CD8-positive, alpha-beta memory T cell (primary cell): ENCODE measurements around the gene ZFX. TPM values are rescaled to one million over a fixed set of nuclear protein-coding genes. Genes with fewer than 3 reads are reported as not detected.
A peak's percentile ranks its signal among the peaks of the same experiment; 100 is the strongest.

Experiments
- CTCF ChIA-PET: fragments of 350-600 bp; sonication (Branson Sonifier 250); formaldehyde crosslinking; loops from one replicate; lab custom pipeline; 2021; ENCODE audit warnings: antibody characterized with exemption; lab: Charles Lee
- POLR2A ChIA-PET: fragments of 350-600 bp; sonication (Branson Sonifier 250); formaldehyde crosslinking; loops from one replicate; lab custom pipeline; 2021; ENCODE audit warnings: antibody characterized with exemption; lab: Charles Lee
- DNase-seq, 5 donors: peaks; one replicate each; pipeline versions ENCODE4 v3.0.0 to v3.0.0-alpha.2; 2020 to 2022; ENCODE audit warnings: mixed read lengths in 1 of 5
- H3K27ac ChIP-seq: one replicate; pipeline ENCODE4 v1.7.0; 2013; ENCODE audit warnings: low read depth, mild to moderate bottlenecking, low read length, moderate library complexity
- H3K27me3 ChIP-seq: 2 replicates; pipeline ENCODE4 v1.7.0; 2013; ENCODE audit warnings: low read length, mild to moderate bottlenecking; ENCODE audit not compliant: insufficient read depth, poor library complexity, severe bottlenecking
- H3K36me3 ChIP-seq: 2 replicates; pipeline ENCODE4 v1.7.0; 2013; ENCODE audit warnings: mild to moderate bottlenecking, low read length, moderate library complexity; ENCODE audit not compliant: insufficient read depth
- H3K4me1 ChIP-seq: 2 replicates; pipeline ENCODE4 v1.7.0; 2013; ENCODE audit warnings: mild to moderate bottlenecking, low read length, moderate library complexity; ENCODE audit not compliant: insufficient read depth
- H3K4me3 ChIP-seq: 2 replicates; pipeline ENCODE4 v1.7.0; 2013; ENCODE audit warnings: mild to moderate bottlenecking, low read length
- H3K9me3 ChIP-seq: 2 replicates; pipeline ENCODE4 v1.7.0; 2013; ENCODE audit warnings: mild to moderate bottlenecking, low read length
- H3K27ac Mint-ChIP-seq, 8 donors: one replicate each; pipeline ENCODE4 v1.8.0; 2020 to 2021; ENCODE audit warnings: mixed read lengths in 8 of 8, mild to moderate bottlenecking in 6 of 8, inconsistent platforms in 3 of 8, moderate library complexity in 3 of 8
- H3K27me3 Mint-ChIP-seq, 2 donors: one replicate each; pipeline ENCODE4 v1.8.0; 2020 to 2021; ENCODE audit warnings: mixed read lengths in 2 of 2, mild to moderate bottlenecking in 1 of 2, moderate library complexity in 1 of 2
- H3K36me3 Mint-ChIP-seq, 3 donors: one replicate each; pipeline ENCODE4 v1.8.0; 2020 to 2021; ENCODE audit warnings: mixed read lengths in 3 of 3, inconsistent platforms in 1 of 3, mild to moderate bottlenecking in 1 of 3
- H3K4me1 Mint-ChIP-seq, 3 donors: one replicate each; pipeline ENCODE4 v1.8.0; 2020 to 2021; ENCODE audit warnings: mixed read lengths in 3 of 3, inconsistent platforms in 1 of 3, mild to moderate bottlenecking in 1 of 3
- H3K4me3 Mint-ChIP-seq, 7 donors: one replicate each; pipeline ENCODE4 v1.8.0; 2020 to 2021; ENCODE audit warnings: mixed read lengths in 7 of 7, mild to moderate bottlenecking in 6 of 7, moderate library complexity in 4 of 7, inconsistent platforms in 2 of 7
- H3K9me3 Mint-ChIP-seq, 5 donors: one replicate each; pipeline ENCODE4 v1.8.0; 2020 to 2022; ENCODE audit warnings: mixed read lengths in 5 of 5, mild to moderate bottlenecking in 3 of 5, moderate library complexity in 2 of 5, inconsistent platforms in 1 of 5
- polyA plus RNA-seq: library from polyadenylated mRNA; unstranded; fragments of 300-500 nt; fragmentation: Illumina TruSeq; gene quantifications from one replicate; pipeline ENCODE4 v1.2.3, GENCODE V29; 2021
- total RNA-seq, 2 experiments: library from RNA; stranded (reverse); gene quantifications; one replicate each; pipeline ENCODE4 v1.2.3, GENCODE V29; 2021

Gene ZFX
- total and polyA plus RNA-seq, 3 experiments from 2014 or later: 35.5 to 36.7 (median 36.6) TPM

GRCh38 chrX:24243692-24244091 lies 94.2 kb downstream of the ZFX start:
- peaks cover 0 to 3% of the 10 kb centered on the region in 2 donors for H3K27me3 Mint-ChIP-seq
- no peak overlapping the region for H3K27ac ChIP-seq
- H3K36me3 Mint-ChIP-seq: no peaks in the 10 kb centered on the region
- H3K4me1 ChIP-seq: no peaks in the 10 kb centered on the region
- H3K4me3 Mint-ChIP-seq: no peak overlapping the region
- DNase-seq: no peak
- no peaks in the 10 kb centered on the region for H3K9me3 Mint-ChIP-seq
- H3K4me3 ChIP-seq: no peak overlapping the region
- H3K4me1 Mint-ChIP-seq: no peaks in the 10 kb centered on the region
- POLR2A ChIA-PET: no interaction called here
- no peak overlapping the region for H3K27ac Mint-ChIP-seq
- CTCF ChIA-PET: no interaction called here
- no peaks in the 10 kb centered on the region for H3K36me3 ChIP-seq
- no peaks in the 10 kb centered on the region for H3K9me3 ChIP-seq
- H3K27me3 ChIP-seq: no peaks in the 10 kb centered on the region

- no peaks in the 10 kb centered on the region for H3K4me1 ChIP-seq
- no peak overlapping the region for H3K4me3 ChIP-seq
- H3K27me3 ChIP-seq: no peaks in the 10 kb centered on the region
- no peak overlapping the region for H3K27ac Mint-ChIP-seq
- no peak for DNase-seq
- no peaks in the 10 kb centered on the region for H3K4me1 Mint-ChIP-seq
- H3K36me3 ChIP-seq: no peaks in the 10 kb centered on the region
- H3K9me3 ChIP-seq: no peaks in the 10 kb centered on the region
- POLR2A ChIA-PET: no interaction called here
- H3K36me3 Mint-ChIP-seq: no peaks in the 10 kb centered on the region
- CTCF ChIA-PET: no interaction called here
- H3K27ac ChIP-seq: no peak overlapping the region
- no peaks in the 10 kb centered on the region for H3K9me3 Mint-ChIP-seq
- no peak overlapping the region for H3K4me3 Mint-ChIP-seq
- H3K27me3 Mint-ChIP-seq: peaks cover 0 to 3% of the 10 kb centered on the region in 2 donors
Observed at GRCh38 chrX:24245202-24245601, 95.7 kb downstream of the ZFX start.

- Mint-ChIP-seq H3K27ac (no peak overlapping the region), H3K4me1 (no peaks in the 10 kb centered on the region), H3K27me3 (peaks cover 8% of the 10 kb centered on the region in 2 donors), H3K36me3 (peaks cover 0 to 2% (median 0%) of the 10 kb centered on the region in 3 donors), H3K4me3 (no peak overlapping the region), H3K9me3 (no peaks in the 10 kb centered on the region)
- H3K36me3 ChIP-seq: no peaks in the 10 kb centered on the region
- no peak overlapping the region for H3K4me3 ChIP-seq
- ChIA-PET CTCF (no interaction called here), POLR2A (no interaction called here)
- H3K4me1 ChIP-seq: no peaks in the 10 kb centered on the region
- H3K27ac ChIP-seq: no peak overlapping the region
- H3K9me3 ChIP-seq: no peaks in the 10 kb centered on the region
- DNase-seq: no peak
- no peaks in the 10 kb centered on the region for H3K27me3 ChIP-seq
Observed at GRCh38 chrX:24248042-24248441, 98.5 kb downstream of the ZFX start.

GRCh38 chrX:24253030-24253429 lies 103.5 kb downstream of the ZFX start:
- no peak overlapping the region for H3K4me3 Mint-ChIP-seq
- Histone ChIP-seq H3K9me3 (no peaks in the 10 kb centered on the region), H3K4me1 (no peaks in the 10 kb centered on the region), H3K27me3 (no peaks in the 10 kb centered on the region), H3K27ac (no peak overlapping the region), H3K36me3 (no peaks in the 10 kb centered on the region), H3K4me3 (no peak overlapping the region)
- no peaks in the 10 kb centered on the region for H3K4me1 Mint-ChIP-seq
- peaks cover 0 to 6% (median 4%) of the 10 kb centered on the region in 3 donors for H3K36me3 Mint-ChIP-seq
- CTCF ChIA-PET: no interaction called here
- POLR2A ChIA-PET: no interaction called here
- H3K27ac Mint-ChIP-seq: no peak overlapping the region
- no peak for DNase-seq
- H3K9me3 Mint-ChIP-seq: peaks cover 0 to 2% (median 0%) of the 10 kb centered on the region in 5 donors
- peaks cover 12 to 23% of the 10 kb centered on the region in 2 donors for H3K27me3 Mint-ChIP-seq

GRCh38 chrX:24253469-24253868 lies 103.9 kb downstream of the ZFX start:
- POLR2A ChIA-PET: no interaction called here

GRCh38 chrX:24257011-24257410 lies 107.5 kb downstream of the ZFX start:
- no peaks in the 10 kb centered on the region for H3K36me3 ChIP-seq
- CTCF ChIA-PET: no interaction called here
- Mint-ChIP-seq H3K27me3 (peaks cover 4 to 27% of the 10 kb centered on the region in 2 donors), H3K4me3 (no peak overlapping the region), H3K36me3 (peaks cover 0 to 6% (median 2%) of the 10 kb centered on the region in 3 donors), H3K4me1 (peaks cover 5 to 8% (median 7%) of the 10 kb centered on the region in 3 donors), H3K27ac (no peak overlapping the region), H3K9me3 (peaks cover 0 to 2% (median 0%) of the 10 kb centered on the region in 5 donors)
- H3K4me3 ChIP-seq: no peak overlapping the region
- H3K27ac ChIP-seq: no peak overlapping the region
- POLR2A ChIA-PET: no interaction called here
- no peaks in the 10 kb centered on the region for H3K4me1 ChIP-seq
- no peaks in the 10 kb centered on the region for H3K27me3 ChIP-seq
- DNase-seq: no peak
- no peaks in the 10 kb centered on the region for H3K9me3 ChIP-seq

More at GRCh38 chrX:24253469-24253868, 103.9 kb downstream of the ZFX start:
- H3K27ac ChIP-seq: no peak overlapping the region
- Mint-ChIP-seq H3K27me3 (peaks cover 12 to 23% of the 10 kb centered on the region in 2 donors), H3K27ac (no peak overlapping the region), H3K4me1 (no peaks in the 10 kb centered on the region), H3K4me3 (no peak overlapping the region), H3K36me3 (peaks cover 0 to 6% (median 4%) of the 10 kb centered on the region in 3 donors), H3K9me3 (peaks cover 0 to 2% (median 0%) of the 10 kb centered on the region in 5 donors)
- no peaks in the 10 kb centered on the region for H3K9me3 ChIP-seq
- H3K4me1 ChIP-seq: no peaks in the 10 kb centered on the region
- no peak overlapping the region for H3K4me3 ChIP-seq
- DNase-seq: no peak
- no peaks in the 10 kb centered on the region for H3K36me3 ChIP-seq
- CTCF ChIA-PET: no interaction called here
- H3K27me3 ChIP-seq: no peaks in the 10 kb centered on the region

GRCh38 chrX:24259544-24260240 lies 110.2 kb downstream of the ZFX start:
- peaks cover 0 to 2% (median 0%) of the 10 kb centered on the region in 5 donors for H3K9me3 Mint-ChIP-seq
- peaks cover 5 to 8% (median 7%) of the 10 kb centered on the region in 3 donors for H3K4me1 Mint-ChIP-seq
- Histone ChIP-seq H3K36me3 (no peaks in the 10 kb centered on the region), H3K4me1 (no peaks in the 10 kb centered on the region), H3K4me3 (no peak overlapping the region), H3K27me3 (no peaks in the 10 kb centered on the region), H3K9me3 (no peaks in the 10 kb centered on the region), H3K27ac (no peak overlapping the region)
- CTCF ChIA-PET: no interaction called here
- H3K27ac Mint-ChIP-seq: no peak overlapping the region
- peaks cover 7 to 22% of the 10 kb centered on the region in 2 donors for H3K27me3 Mint-ChIP-seq
- no peak overlapping the region for H3K4me3 Mint-ChIP-seq
- POLR2A ChIA-PET: interaction anchor here (0.6 kb wide), 1 partner anchor 531 kb away, joined by 3 read pairs; no protein-coding TSS in a partner anchor
- peaks cover 0 to 6% (median 0%) of the 10 kb centered on the region in 3 donors for H3K36me3 Mint-ChIP-seq
- DNase-seq: no peak

- H3K27ac Mint-ChIP-seq: peak overlapping the region in 2 of 8 donors; percentile 6 to 15
- H3K36me3 ChIP-seq: no peaks in the 10 kb centered on the region
- CTCF ChIA-PET: interaction anchor here (0.5 kb wide), 1 partner anchor 336 kb away, joined by 3 read pairs; no protein-coding TSS in a partner anchor
Observed at GRCh38 chrX:24260842-24261550, 111.5 kb downstream of the ZFX start.

More at GRCh38 chrX:24260842-24261550, 111.5 kb downstream of the ZFX start:
- H3K27me3 Mint-ChIP-seq: peaks cover 7 to 15% of the 10 kb centered on the region in 2 donors
- no peak overlapping the region for H3K27ac ChIP-seq
- peaks cover 0 to 2% (median 0%) of the 10 kb centered on the region in 5 donors for H3K9me3 Mint-ChIP-seq
- no peaks in the 10 kb centered on the region for H3K4me1 ChIP-seq
- DNase-seq: no peak
- no peak overlapping the region for H3K4me3 Mint-ChIP-seq
- no peak overlapping the region for H3K4me3 ChIP-seq
- peaks cover 0 to 6% (median 0%) of the 10 kb centered on the region in 3 donors for H3K36me3 Mint-ChIP-seq
- H3K9me3 ChIP-seq: no peaks in the 10 kb centered on the region
- no peaks in the 10 kb centered on the region for H3K27me3 ChIP-seq
- POLR2A ChIA-PET: interaction anchor here (0.7 kb wide), 1 partner anchor 255 kb away, joined by 6 read pairs; no protein-coding TSS in a partner anchor
- H3K4me1 Mint-ChIP-seq: peaks cover 5 to 8% (median 7%) of the 10 kb centered on the region in 3 donors
